ENCODE measurements around the gene THOC6. TPM values are rescaled to one million over a fixed set of nuclear protein-coding genes. Genes with fewer than 3 reads are reported as not detected.

THOC6 gene
- total RNA-seq, 4 donors from 2014 or later, result 10.1 to 42.8 (median 17.6) TPM

DNA sequence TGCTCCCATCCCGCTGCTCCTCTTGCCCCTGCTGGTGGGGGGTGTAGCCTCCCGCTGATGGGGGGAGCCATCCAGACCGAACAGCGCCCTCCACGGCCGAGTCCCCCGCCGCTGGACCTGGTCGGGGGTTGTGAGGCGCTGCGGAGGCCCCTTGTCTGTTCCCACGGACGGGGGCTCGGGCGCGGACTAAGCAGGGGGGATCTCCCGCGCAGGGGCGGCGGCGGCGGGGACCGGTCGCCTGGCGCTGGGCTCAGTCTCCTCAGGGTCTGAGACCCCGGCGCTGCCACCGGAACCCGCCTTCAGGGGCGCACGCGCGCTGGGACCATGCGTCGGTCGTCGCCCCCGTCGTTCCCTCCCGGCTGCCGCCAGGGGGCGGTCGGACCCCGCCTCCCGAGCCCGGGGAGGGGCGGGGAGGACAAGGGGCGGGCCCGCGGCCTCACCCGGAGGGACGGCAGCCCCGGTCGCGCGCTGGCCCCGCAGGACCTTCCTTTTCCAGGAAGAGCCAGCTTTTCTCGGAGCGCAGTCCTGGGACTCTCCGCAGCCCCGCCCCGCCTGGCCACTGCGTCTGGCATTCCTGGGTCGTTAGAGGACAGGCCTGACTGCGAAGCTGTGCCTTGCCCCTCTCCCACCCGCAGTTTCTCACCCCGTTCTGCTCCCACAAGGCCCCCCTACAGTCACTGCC lies 35.3 kb downstream of the THOC6 start:
- in situ Hi-C loops (cut with MboI; ENCODE audit: low pct_ligation_motif_present in 1 of 4, low pct_unique_long_range_greater_than_20kb in 1 of 4, low sequenced_read_pairs in 3 of 4), result no loop called here
- no peaks in the 10 kb centered on the region for H3K27me3 ChIP-seq
- H3K4me1 ChIP-seq, result peaks cover 11 to 36% (median 23%) of the 10 kb centered on the region in 4 donors
- 1% methylated on average over 9 of the region's 67 CpGs; no CpG with 5 or more reads in 1 of the 2 donors for WGBS, 2 donors (ENCODE audit: low coverage in 1 of 2)
- intact Hi-C loops (cut with DNase I; ENCODE audit: low total_unique reads), result loop anchor here (5.0 to 10.0 kb wide), 2 partner anchors 68 to 106 kb away; no protein-coding TSS in a partner anchor
- peak overlapping the region; percentile 73 to 88 (median 80) for H3K27ac ChIP-seq
- no peaks in the 10 kb centered on the region for H3K9me3 ChIP-seq
- H3K4me3 ChIP-seq, result peak overlapping the region; percentile 54 to 91 (median 75)
- no peaks in the 10 kb centered on the region for H3K36me3 ChIP-seq
- DNase-seq, result peak; percentile 92
- TF ChIP-seq POLR2A (IDR thresholded peaks at IDR 0.05) (peak; percentile 55), EP300 (IDR thresholded peaks at IDR 0.05; ENCODE audit: low read depth) (no peak), POLR2AphosphoS5 (IDR thresholded peaks at IDR 0.05) (peak; percentile 21 to 60 (median 54))
- TF ChIP-seq, protein P1, sequence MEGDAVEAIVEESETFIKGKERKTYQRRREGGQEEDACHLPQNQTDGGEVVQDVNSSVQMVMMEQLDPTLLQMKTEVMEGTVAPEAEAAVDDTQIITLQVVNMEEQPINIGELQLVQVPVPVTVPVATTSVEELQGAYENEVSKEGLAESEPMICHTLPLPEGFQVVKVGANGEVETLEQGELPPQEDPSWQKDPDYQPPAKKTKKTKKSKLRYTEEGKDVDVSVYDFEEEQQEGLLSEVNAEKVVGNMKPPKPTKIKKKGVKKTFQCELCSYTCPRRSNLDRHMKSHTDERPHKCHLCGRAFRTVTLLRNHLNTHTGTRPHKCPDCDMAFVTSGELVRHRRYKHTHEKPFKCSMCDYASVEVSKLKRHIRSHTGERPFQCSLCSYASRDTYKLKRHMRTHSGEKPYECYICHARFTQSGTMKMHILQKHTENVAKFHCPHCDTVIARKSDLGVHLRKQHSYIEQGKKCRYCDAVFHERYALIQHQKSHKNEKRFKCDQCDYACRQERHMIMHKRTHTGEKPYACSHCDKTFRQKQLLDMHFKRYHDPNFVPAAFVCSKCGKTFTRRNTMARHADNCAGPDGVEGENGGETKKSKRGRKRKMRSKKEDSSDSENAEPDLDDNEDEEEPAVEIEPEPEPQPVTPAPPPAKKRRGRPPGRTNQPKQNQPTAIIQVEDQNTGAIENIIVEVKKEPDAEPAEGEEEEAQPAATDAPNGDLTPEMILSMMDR (IDR thresholded peaks at IDR 0.05), result peak; percentile 78 to 98 (median 89)

- H3K27me3 ChIP-seq, result no peaks in the 10 kb centered on the region
- in situ Hi-C loops (cut with MboI; ENCODE audit: low pct_ligation_motif_present in 1 of 4, low pct_unique_long_range_greater_than_20kb in 1 of 4, low sequenced_read_pairs in 3 of 4), result loop anchor here in 2 of 4 donors (10.0 kb wide), 1 partner anchor 65 kb away; no protein-coding TSS in a partner anchor
- peaks cover 15 to 42% (median 27%) of the 10 kb centered on the region in 4 donors for H3K4me1 ChIP-seq
- WGBS, 2 donors (ENCODE audit: low coverage in 1 of 2), result 55% methylated on average over 9 of the region's 9 CpGs; no CpG with 5 or more reads in 1 of the 2 donors
- intact Hi-C loops (cut with DNase I; ENCODE audit: low total_unique reads), result loop anchor here (5.0 to 10.0 kb wide), 2 partner anchors 68 to 105 kb away; no protein-coding TSS in a partner anchor
- H3K9me3 ChIP-seq, result no peaks in the 10 kb centered on the region
- H3K4me3 ChIP-seq, result peak overlapping the region in 3 of 4 donors; percentile 54 to 91 (median 66)
- H3K36me3 ChIP-seq, result no peaks in the 10 kb centered on the region
- H3K27ac ChIP-seq, result peak overlapping the region; percentile 73 to 88 (median 80)
- no peak for DNase-seq
- no peak for TF ChIP-seq EP300 (IDR thresholded peaks at IDR 0.05; ENCODE audit: low read depth)
- TF ChIP-seq, protein P1 (IDR thresholded peaks at IDR 0.05), result no peak
Observed at GRCh38 chr16:3059723-3060242, 35.9 kb downstream of the THOC6 start.

GRCh38 chr16:3060339-3061127 lies 36.7 kb downstream of the THOC6 start:
- H3K4me1 ChIP-seq, result peaks cover 17 to 50% (median 35%) of the 10 kb centered on the region in 4 donors
- H3K9me3 ChIP-seq, result no peaks in the 10 kb centered on the region
- TF ChIP-seq POLR2A (IDR thresholded peaks at IDR 0.05), result no peak
- TF ChIP-seq, protein P1 (IDR thresholded peaks at IDR 0.05), result no peak
- no peak for TF ChIP-seq POLR2AphosphoS5 (IDR thresholded peaks at IDR 0.05)
- TF ChIP-seq EP300 (IDR thresholded peaks at IDR 0.05; ENCODE audit: low read depth), result no peak
- in situ Hi-C loops (cut with MboI; ENCODE audit: low pct_ligation_motif_present in 1 of 4, low pct_unique_long_range_greater_than_20kb in 1 of 4, low sequenced_read_pairs in 3 of 4) (loop anchor here in 2 of 4 donors (10.0 kb wide), 1 partner anchor 64 kb away; no protein-coding TSS in a partner anchor), intact Hi-C loops (cut with DNase I; ENCODE audit: low total_unique reads) (no loop called here)
- H3K4me3 ChIP-seq, result no peak overlapping the region
- DNase-seq, result no peak
- H3K27me3 ChIP-seq, result no peaks in the 10 kb centered on the region
- 79 to 82% methylated on average over 6 to 14 of the region's 14 CpGs for WGBS, 2 donors (ENCODE audit: low coverage in 1 of 2)
- H3K36me3 ChIP-seq, result no peaks in the 10 kb centered on the region
- H3K27ac ChIP-seq, result no peak overlapping the region

DNA sequence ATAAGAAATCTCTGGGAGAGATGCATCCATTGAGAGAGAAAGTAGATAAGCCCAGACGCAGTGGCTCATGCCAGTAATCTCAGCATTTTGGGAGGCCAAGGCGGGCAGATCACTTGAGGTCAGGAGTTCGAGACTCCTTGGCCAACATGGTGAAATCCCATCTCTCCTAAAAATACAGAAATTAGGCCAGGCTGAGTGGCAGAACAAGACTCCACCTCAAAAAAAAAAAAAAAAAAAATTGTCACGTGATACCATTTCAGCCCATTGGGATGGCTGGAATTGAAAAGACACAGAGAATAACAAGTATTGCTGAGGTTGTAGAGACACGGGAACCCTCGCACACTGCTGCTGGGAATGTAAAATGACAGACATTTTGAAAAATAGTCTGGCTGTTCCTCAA lies 38.7 kb downstream of the THOC6 start:
- DNase-seq, result no peak
- Histone ChIP-seq H3K27ac (peak overlapping the region in 3 of 4 donors; percentile 55 to 87 (median 78)), H3K4me1 (peaks cover 17 to 61% (median 43%) of the 10 kb centered on the region in 4 donors), H3K4me3 (no peak overlapping the region), H3K36me3 (no peaks in the 10 kb centered on the region), H3K27me3 (no peaks in the 10 kb centered on the region), H3K9me3 (no peaks in the 10 kb centered on the region)
- intact Hi-C loops (cut with DNase I; ENCODE audit: low total_unique reads) (no loop called here), in situ Hi-C loops (cut with MboI; ENCODE audit: low pct_ligation_motif_present in 1 of 4, low pct_unique_long_range_greater_than_20kb in 1 of 4, low sequenced_read_pairs in 3 of 4) (loop anchor here in 2 of 4 donors (10.0 kb wide), 1 partner anchor 62 kb away; no protein-coding TSS in a partner anchor)
- TF ChIP-seq EP300 (IDR thresholded peaks at IDR 0.05; ENCODE audit: low read depth) (no peak), POLR2A (IDR thresholded peaks at IDR 0.05) (no peak), POLR2AphosphoS5 (IDR thresholded peaks at IDR 0.05) (no peak)
- TF ChIP-seq, protein P1 (IDR thresholded peaks at IDR 0.05), result no peak
- WGBS, 2 donors (ENCODE audit: low coverage in 1 of 2), result 91 to 92% methylated on average over 6 of the region's 6 CpGs

Data from transverse colon (tissue), 4 donors.